ENCODE measurements around the gene NAIF1.

NAIF1 gene

DNA sequence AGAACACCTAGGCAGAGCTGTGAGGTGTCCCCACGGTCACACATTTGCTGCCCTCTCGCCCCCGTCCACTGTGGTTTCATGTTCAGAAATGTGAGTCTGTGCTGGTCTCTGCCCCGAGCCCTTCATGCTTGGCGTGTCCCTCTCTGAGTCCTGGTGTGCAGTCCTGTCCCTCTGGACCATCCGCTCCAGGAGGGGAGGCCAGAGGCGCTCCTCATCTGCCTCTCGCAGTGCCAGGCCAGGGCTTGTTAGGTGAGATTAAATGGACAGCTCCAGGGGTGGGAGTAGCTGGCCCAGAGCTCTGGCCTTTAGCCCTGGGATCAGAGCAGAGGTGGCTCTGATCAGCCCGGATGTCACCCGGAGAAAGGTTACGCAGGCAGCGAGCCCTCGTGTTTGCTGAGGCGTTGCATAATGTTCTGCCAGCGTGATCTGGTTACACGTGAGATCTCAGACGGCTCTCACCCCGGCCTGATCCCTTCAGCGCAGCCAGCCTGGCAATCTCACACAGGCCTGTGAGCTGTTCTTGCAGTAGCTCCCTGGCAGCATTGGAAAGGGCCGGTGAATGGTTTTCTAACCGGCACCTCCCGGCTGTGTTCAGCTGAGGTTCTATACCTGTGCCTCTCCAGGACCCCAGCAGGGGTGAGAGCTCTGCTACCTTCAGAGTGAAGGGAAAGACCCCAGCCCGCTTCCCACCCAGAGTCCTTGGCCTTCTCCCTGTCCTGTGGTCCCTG is 35.9 kb upstream of the NAIF1 start:
- no peak for DNase-seq (ENCODE audit: low spot score)

DNA sequence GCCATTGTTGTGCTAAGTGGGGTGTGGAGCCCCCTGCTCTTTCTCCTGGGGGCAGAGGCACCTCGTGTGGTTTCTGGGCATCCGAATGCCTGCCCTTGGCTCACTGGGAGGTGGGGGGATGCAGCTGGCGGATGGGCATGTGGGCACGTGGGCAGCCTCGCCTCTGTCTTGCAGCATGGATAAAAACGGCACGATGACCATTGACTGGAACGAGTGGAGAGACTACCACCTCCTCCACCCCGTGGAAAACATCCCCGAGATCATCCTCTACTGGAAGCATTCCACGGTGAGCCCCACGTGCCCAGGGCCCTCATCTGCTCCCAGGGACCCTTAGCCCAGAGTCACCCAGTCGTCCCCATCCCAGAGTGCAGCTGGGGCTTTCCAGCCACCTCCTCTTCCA is 35.1 kb upstream of the NAIF1 start:
- DNase-seq (ENCODE audit: low spot score): no peak

DNA sequence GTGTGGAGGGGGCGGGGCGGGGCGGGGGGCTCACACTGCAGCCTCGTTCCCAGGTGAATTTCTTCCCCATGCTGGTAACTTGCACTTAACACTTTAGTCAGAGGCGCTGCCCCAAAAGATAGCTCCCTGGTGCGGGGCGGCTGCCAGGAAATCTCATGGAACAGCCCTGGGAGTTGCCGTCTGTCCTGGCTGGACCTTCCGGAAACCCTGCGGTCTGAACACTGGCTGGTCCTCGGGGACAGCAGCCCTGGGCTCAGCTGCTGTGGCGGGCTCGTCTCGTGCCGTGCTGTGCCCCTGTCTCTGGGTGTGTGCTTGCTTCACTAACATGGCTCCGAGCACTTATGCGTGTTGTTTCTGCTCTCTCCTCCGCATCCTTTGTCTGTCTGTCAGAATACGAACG is 34.6 kb upstream of the NAIF1 start:
- no peak for DNase-seq (ENCODE audit: low spot score)

DNA sequence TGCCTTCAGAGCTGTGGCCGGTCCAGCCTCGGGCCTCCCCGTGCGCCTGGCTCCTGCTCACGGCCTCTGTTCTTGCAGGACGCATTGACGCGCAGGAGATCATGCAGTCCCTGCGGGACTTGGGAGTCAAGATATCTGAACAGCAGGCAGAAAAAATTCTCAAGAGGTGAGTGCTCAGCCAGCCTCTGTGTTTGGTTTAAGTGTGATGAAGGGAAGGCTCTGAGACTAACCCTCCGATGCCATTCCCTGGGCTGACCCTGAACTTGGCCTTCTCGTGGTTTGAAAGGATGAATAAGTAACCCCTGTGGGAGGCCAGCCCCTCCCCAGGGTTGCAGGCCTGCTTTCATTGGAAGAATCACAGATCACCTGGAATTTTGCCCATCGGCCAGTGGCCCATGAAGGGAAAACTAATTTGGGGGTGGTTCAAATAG is 34.1 kb upstream of the NAIF1 start:
- DNase-seq (ENCODE audit: low spot score): no peak

DNA sequence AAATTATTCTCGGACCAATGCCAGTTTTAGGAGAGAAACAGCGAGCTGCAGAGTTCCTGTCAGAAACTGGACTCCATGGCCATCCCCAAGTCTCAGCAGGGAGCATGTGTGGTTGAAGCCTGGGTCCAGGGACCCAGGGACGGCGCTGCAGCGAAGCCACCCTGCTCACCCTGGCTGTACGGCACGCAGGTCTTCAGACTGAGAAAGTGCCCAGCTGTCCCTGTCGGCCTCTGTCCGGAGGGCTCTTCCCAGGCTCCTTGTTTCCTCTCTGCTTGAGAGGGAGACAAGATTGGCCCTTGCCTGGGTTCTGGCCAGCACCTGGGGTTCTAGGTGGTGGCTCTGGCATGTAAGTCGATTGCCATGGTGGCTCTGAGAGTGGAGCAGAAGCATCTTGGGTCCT is 33.5 kb upstream of the NAIF1 start:
- DNase-seq (ENCODE audit: low spot score): no peak

DNA sequence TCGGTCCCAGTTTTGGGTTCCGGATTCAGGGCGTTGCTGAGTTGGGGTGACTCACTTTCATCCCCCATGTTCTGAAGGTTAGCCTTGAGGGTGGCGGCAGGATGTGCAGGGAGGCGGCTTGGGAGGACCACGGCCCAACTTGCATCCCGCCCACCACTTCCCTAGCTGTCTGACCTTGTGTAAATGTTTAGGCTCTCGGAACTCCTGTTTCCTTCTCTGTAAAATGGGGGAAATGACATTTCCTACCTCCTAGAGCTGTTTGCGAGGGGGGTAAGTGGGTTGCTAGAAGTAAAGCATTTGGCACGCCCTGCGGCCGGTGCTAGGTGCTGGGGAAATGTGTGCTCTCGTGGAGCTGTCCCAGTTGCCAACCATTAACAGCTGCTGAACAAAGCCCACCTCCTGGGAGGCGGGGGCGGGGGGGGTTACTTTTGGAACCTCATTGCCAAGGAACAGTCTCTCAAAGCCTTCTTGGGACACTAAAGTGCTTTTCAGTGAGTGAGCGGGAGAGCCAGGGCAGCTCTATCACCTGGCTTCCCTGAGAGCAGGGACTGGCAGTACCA is 32.9 kb upstream of the NAIF1 start:
- no peak for DNase-seq (ENCODE audit: low spot score)

DNA sequence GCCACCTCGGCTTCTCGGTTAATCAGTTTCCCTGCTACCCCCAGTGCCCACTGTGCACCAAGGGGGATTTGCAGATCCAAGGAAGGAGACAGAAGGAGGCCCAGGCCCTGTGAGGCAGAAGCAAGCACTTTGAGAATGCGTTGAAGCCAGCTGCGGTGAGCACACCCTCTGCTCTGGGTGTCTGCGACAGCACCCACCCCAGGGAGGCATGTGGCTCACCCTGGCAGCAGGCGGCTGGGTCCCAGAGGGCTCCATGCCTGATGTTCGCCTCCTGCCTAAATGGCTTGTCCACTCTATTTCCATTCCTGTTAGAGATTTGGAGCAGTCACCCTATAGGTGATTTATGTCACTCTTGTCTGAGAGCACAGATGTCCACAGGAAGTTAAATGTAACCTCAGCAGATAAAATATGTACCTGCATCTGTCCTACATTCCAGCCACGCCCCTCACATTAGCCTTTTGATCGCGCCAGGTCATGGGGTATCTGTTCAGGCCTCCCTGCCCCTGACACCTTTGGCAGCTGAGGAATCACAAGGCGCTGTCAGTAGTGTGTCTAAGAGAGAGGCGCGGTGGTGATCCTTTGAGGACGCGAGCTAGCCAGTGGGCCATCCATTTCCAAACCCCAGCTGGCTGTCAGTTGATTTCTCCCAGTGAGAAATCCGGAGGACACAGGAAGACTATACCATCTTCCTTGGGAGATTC is 32.3 kb upstream of the NAIF1 start:
- peak; percentile 26 for DNase-seq (ENCODE audit: low spot score)

DNA sequence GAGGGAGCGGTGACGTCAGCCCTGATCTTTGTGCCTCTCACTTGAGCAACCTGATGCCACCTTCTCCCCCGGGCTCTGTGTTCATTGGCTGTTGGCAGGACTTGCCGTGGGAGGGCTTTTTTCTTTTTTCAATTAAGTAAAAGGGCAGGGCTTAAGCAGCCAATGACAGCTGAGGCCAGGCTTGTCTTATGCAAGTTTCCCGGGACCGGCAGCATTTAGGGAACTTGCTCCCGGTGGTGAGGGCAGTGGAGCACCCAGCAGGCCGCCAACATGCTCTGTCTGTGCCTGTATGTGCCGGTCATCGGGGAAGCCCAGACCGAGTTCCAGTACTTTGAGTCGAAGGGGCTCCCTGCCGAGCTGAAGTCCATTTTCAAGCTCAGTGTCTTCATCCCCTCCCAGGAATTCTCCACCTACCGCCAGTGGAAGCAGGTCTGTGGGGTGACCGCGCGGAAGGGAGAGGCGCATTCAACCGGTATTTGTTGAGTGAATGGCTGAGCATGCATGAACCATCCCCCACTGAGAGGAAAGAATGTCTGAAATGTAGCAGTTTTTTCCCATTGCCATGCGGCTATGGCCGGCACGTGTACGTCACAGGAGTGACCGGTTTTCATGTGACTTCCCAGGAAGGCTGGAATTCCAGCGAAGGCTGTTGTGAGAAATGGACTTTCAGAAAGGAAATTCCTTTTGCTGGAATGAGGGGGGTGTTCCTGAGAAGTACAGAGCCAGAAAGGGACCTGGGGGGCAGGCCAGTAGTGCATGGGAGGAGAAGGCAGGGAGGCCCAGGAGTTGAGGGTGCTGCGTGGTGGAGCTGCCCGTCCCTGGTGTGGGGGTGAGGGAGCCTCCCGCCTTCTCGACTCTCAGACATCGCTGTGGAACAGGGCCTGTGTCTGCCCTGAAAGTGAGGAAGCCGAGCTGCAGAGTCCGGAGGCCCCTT is 31.4 kb upstream of the NAIF1 start:
- peak; percentile 89 for DNase-seq (ENCODE audit: low spot score)

DNA sequence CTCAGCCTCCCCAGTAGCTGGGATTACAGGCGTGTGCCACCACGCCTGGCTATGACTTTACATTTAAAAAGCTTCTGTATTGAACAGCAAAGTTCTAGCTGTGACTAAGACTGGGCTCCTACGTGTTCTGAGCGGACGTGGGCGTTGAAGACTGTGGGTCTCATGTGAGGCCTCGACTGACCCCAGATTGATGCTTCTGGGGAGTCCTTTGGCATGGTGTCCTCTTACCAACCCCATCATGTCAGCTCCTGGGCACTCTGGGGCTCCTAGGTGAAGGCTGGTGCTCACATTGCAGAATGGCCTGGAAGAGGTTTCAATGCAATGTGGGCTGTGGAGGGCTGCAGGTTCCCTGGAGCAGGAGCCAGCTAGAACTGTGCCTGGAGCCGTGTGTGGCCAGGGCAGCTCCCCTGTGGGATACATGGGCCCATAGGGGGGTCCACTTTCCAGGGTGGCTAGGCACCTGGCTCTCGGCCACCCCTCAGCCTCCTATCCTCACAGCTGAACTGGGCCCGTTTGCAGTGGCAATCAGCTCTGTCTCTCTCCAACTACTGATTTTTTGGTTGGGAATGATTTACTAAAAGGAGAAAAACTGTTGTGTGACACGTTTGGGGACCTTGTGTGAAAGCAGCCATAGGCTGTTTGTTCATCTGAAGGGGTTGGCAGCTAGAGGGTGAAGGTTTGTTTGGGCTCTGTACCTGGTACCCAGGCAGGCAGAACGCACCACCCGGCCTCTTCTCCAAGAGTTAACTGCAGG is 30.6 kb upstream of the NAIF1 start:
- DNase-seq (ENCODE audit: low spot score): no peak

DNA sequence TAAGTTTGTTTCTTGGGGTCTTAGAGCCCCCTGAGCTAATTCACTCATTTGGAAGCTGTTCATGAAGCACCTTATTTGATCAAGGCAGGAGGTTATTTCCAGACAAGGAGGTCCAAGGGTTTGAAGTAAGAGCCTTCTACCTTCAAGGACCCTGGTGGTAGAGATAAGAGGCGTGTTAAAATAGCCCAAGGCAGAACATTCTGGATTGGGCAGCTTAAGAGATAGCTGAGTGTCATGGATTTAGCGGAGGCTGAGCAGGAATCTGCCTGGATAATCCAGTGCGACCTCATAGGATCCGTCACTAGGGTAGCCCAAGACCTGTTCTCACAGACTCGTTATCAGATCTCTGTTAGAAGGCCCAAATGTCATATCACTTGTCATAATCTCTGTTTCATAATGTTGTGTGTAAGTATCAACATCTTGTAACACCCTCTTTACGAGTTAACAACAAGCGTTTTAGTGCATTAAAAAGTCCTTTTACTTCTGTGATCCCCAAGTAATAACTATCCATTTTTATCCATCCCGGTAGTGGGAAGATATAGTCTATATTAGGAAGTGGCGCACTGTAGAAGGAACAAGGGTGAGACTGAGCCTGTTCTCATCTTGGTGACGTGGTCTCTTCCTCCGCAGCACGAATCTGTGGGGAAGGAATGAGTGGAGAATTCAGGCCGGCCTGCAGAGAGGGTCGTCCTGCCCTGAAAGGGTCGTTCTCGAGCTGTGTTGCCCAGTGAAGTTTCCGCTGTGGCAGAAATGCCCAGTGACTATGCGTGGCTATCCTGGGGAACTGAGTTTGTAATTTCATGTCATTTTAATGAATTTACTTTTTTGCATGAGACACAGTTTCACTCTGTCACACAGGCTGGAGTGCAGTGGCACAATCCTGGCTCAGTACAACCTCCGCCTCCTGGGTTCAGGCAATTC is 29.8 kb upstream of the NAIF1 start:
- DNase-seq (ENCODE audit: low spot score): no peak

DNA sequence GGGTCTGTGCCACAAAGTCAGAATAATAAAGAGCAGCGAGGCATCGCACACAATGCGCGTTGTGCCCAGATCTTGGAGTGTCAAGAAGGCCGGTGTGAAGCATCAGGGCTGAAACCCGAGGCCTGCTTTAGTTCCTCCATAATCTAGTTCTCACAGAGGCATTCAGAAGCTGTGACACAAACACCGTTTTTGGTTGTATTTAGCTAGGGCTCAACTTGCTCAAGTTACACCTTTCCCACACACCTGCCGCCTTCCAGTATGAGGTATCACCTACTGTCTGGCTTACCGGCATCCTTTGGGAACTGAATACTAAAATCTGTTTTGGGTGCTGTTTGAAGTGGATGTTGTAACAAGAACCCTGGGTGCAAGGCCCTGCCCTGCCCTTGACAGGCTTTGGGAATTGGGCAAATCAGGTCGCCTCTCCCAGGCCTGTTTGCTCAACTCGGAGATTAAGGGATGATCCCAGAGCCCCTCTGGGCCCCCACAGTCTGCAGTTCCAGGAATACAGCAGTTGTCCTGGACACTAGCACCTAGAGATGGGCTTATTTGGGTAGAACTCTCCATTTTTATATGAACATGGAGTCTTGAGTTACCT is 27.9 kb upstream of the NAIF1 start:
- no peak for DNase-seq (ENCODE audit: low spot score)

DNA sequence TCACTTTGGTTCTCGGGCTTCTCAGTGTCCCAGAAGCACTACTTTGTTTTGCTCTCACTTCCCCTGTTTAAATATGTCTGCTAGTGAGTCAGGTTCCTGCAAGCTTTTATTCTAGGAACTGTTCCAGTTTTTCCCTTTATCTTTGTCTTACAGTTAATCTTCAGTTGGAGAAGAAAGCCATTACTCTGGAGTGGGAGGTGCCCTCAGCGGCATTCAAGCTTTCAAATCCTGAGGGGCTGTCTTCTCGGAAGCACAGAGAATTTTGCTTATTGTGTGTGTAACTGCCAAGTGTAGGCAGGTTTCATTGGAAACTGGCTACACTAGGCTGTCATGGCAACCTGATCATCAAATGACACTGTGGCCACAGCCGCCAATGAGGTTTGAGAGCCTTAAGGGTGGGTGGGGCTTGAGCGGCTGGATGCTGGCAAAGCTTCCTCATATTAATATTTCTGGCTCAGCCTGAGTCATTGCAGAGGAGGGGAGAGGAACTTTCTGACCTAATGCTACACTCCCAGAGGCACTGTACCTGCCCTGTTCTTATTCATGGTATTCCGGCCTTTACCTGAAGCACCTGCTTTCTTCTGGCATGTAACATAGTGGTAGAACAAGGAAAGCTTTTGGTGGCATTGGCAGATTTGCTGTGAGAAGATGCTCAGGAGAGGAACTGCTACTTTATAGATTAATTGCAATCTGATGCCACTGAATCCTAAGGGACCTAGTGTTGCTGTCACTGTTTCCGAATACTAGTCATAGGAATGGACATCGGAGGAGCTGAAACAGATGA is 27.2 kb upstream of the NAIF1 start:
- peak; percentile 94 for DNase-seq (ENCODE audit: low spot score)

DNA sequence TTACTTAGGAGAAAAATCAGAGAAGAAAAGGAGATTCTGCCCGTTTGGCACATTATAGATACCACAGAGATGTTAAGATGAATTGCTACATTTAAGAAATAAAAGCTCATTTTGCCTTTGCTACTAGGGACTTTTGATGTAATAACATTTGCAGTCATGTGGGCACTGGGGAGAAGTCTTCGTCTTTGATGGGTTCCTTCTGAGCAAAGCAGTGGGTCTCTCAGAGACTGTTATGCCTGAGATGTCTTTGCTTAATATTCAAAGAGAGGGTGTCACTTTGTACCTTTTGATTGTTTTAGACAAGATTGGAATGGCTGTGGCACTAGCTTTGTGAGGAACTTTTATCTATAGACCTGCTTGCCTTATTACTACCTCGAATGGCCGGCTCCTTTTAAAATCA is 25.9 kb upstream of the NAIF1 start:
- no peak for DNase-seq (ENCODE audit: low spot score)

DNA sequence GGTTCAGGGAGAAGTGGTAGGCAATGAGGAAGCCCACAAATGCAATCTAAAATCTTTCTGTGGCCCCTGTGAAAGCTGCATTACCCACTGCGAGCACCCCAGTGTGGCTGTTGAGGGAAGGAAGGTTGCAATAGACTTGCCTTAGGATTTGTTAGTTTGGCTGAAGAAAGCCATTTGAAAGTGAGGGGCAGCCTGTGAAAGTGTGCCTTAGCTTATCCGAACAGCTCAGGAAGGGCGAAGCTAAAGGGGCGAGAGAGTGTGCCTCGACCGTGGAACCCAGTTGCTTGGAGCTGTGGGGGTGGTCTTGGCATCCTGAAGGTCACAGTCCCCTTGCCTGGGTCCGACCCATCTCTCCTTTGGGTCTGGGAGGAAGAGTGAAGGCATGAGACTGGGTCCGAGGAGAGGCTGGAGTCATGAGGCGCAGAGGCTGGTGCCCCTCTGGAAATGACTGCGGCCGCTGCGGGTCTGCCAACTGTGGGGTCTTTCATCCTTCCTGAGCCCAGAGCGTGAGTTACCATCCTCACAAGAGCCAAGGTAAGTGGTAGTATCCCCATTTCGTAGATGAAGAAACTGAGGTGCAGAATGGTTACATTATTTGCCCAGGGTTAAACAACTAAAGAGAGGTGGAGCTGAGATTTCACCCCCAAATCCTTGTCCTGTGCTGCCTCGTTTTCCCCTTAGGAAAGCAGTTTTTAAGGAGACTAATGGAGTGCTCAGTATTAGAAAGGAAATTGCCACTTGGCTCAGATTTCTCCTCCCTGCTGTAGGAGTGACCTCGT is 25.3 kb upstream of the NAIF1 start:
- DNase-seq (ENCODE audit: low spot score): no peak

DNA sequence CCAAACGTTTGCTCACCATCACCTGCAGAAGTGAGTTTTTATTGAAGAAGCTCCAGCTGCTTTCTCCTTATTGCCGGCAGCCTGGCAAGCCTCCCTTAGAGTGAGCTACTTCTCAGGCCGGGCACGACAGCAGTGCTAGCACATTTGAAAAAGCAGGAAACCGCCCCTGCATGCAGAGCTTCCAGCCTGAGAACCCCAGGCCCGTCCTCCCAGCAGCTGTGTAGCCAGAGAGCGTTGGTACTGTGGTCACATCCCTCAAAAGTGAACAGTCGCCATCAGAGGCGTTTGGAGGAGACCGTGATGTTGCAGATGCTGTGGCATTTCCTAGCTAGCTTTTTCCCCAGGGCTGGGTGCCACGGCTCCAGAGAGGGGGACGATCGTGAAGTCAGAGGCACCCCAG is 24.5 kb upstream of the NAIF1 start:
- no peak for DNase-seq (ENCODE audit: low spot score)

DNA sequence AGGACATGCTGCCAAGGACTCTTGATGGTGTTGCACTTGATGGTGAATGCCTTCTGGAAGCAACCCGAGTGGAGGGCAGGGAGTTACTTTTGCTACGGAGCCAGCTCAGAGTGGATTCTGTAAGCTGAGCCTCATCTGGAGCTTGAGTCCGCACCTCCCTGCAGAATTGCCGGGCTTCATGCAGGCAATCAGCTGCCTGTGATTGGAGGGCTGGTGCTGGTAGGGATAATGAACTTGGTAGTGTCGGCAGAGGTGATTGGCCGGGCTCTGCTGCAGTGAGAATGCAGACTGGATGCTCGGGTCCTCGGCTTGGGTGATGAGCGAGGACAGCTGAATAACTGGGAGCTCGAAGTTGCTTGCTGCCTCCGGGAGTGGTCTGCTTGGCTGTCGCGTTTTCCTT is 24.0 kb upstream of the NAIF1 start:
- DNase-seq (ENCODE audit: low spot score): peak; percentile 88

DNA sequence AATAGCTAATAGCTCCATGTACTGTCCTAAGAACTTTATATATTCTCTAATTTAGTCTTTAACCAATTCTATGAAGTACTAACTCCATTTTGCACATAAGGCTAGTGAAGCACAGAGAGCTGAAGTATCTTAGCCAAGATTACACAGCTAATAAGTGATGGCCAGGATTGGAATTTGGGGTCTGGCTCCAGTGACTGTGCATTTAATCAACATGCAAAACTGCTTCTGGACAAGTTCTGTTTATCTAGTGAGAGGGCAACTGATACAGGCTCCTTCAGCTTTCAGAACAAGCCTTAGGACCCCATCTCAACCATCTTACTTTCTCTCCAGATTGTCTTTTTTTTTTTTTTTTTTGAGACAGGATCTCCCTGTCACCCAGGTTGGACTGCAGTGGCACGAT is 22.2 kb upstream of the NAIF1 start:
- no peak for DNase-seq (ENCODE audit: low spot score)

DNA sequence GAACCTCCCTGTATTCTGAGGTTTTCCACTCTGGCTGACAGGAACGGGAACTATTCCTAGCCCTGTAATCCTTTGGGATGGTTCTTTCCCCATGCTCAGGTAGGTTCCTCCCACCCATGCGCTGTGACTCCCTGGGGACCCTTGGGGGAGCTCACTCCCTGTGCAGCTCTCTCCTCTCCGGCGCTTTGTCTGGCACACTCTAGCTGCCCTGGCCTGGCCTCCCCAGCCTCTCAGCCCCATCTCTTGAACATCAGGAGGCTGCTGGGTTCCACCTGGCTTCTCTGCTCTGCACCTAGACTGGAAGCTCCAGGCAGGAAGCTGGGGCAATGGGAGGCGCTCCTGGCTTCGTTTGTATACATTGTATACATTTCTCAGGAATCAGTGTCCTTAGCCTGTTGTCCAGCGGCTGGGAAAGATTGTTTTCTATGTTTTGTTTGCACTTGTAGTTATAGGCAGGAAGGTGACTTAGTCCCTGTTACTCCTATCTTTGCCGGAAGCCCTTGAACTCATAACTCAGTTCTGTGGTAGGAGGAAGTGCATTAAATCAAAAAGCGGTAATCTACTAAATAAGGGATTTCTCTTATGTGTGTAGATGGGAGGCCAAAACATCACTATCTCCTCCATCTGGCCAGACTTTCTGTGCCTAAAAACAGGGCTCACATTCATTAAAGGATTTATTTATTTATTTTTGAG is 21.3 kb upstream of the NAIF1 start:
- DNase-seq (ENCODE audit: low spot score): no peak
